Lower leg skin (tissue), 4 donors: ENCODE data around the gene AGO3. TPM values are rescaled to one million over a fixed set of nuclear protein-coding genes. Genes with fewer than 3 reads are reported as not detected.

ENCODE experiments used
- DNase-seq, 2 donors: peaks; one replicate each; pipeline ENCODE4 v3.0.0-alpha.2; 2019; ENCODE audit warnings: low spot score in 2 of 2
- H3K4me3 ChIP-seq: fragments of 200-600 bp; sonication (generic); 2 replicates; pipeline ENCODE4 v1.5.1; 2017; ENCODE audit warnings: mild to moderate bottlenecking, low read depth; ENCODE audit not compliant: poor library complexity, severe bottlenecking
- CTCF ChIP-seq, 3 donors: fragments of 450-650 bp; IDR thresholded peaks; one replicate each; pipeline ENCODE4 v1.5.1; 2016; ENCODE audit warnings: antibody characterized with exemption in 3 of 3, mild to moderate bottlenecking in 3 of 3, moderate library complexity in 2 of 3
- POLR2A ChIP-seq, 2 donors: fragments of 450-650 bp; IDR thresholded peaks; one replicate each; pipeline ENCODE4 v1.6.1; 2016 to 2017; ENCODE audit warnings: antibody characterized with exemption in 2 of 2, mild to moderate bottlenecking in 1 of 2, moderate library complexity in 1 of 2
- WGBS, 2 donors: methylation state at CpG; one replicate each; pipeline ENCODE4 v1.1.5; 2018; 5-methylcytosine and 5-hydroxymethylcytosine counted together
- intact Hi-C: fragments of 100-400 bp; cut with DNase I; formaldehyde crosslinking; loops from one replicate; pipeline ENCODE4 v1.15.0; 2023; ENCODE audit warnings: low total_unique reads
- total RNA-seq, 4 donors: library from RNA; depleted of rRNA; stranded (reverse); fragments of >200 nt; gene quantifications; one replicate each; pipeline ENCODE4 v1.1.0, GENCODE V29; 2016

The AGO3 gene
- total RNA-seq, 4 donors from 2014 or later, result 11.5 to 25.8 (median 20.9) TPM

- TF ChIP-seq CTCF (IDR thresholded peaks at IDR 0.05) (no peak), POLR2A (IDR thresholded peaks at IDR 0.05) (no peak)
- DNase-seq, result no peak
- H3K4me3 ChIP-seq, result no peak overlapping the region
- intact Hi-C loops, result no loop called here
- 89 to 94% methylated on average over 3 of the region's 3 CpGs for WGBS, 2 donors
These were observed 104.2 kb downstream of the AGO3 start for GRCh38 chr1:36035154-36035553.

- no peak overlapping the region for H3K4me3 ChIP-seq
- TF ChIP-seq POLR2A (IDR thresholded peaks at IDR 0.05) (no peak), CTCF (IDR thresholded peaks at IDR 0.05) (no peak)
- intact Hi-C loops, result no loop called here
- no peak for DNase-seq
- WGBS, 2 donors, result 96% methylated on average over 2 of the region's 2 CpGs
These were observed 109.3 kb downstream of the AGO3 start for GRCh38 chr1:36040238-36040637.

- TF ChIP-seq CTCF (IDR thresholded peaks at IDR 0.05) (no peak), POLR2A (IDR thresholded peaks at IDR 0.05) (no peak)
- intact Hi-C loops, result no loop called here
- DNase-seq, result no peak
- no peak overlapping the region for H3K4me3 ChIP-seq
These were observed 120.9 kb downstream of the AGO3 start for GRCh38 chr1:36051821-36052220.

GRCh38 chr1:36053978-36054377, 123.1 kb downstream of the AGO3 start:
- no peak overlapping the region for H3K4me3 ChIP-seq
- TF ChIP-seq POLR2A (IDR thresholded peaks at IDR 0.05), result no peak
- TF ChIP-seq CTCF (IDR thresholded peaks at IDR 0.05), result no peak
- no peak for DNase-seq
- intact Hi-C loops, result no loop called here

- TF ChIP-seq POLR2A (IDR thresholded peaks at IDR 0.05), result no peak
- TF ChIP-seq CTCF (IDR thresholded peaks at IDR 0.05), result no peak
- DNase-seq, result no peak
- WGBS, 2 donors, result 91% methylated on average over 5 of the region's 5 CpGs
- no peak overlapping the region for H3K4me3 ChIP-seq
- intact Hi-C loops, result no loop called here
These were observed 124.8 kb downstream of the AGO3 start for GRCh38 chr1:36055706-36056105.

GRCh38 chr1:36062315-36062714, 131.4 kb downstream of the AGO3 start:
- 88 to 100% methylated on average over 1 of the region's 1 CpG for WGBS, 2 donors
- intact Hi-C loops, result no loop called here
- TF ChIP-seq POLR2A (IDR thresholded peaks at IDR 0.05) (no peak), CTCF (IDR thresholded peaks at IDR 0.05) (no peak)
- no peak overlapping the region for H3K4me3 ChIP-seq
- DNase-seq, result no peak
